HepG2 (cell line): ENCODE measurements around the gene TRPV4.

Experiments
- NBN ChIP-seq: fragments of 450-650 bp; conservative IDR thresholded peaks from 2 replicates; pipeline ENCODE4 v1.6.1; 2017
- NFYC ChIP-seq: IDR thresholded peaks from 2 replicates; pipeline ENCODE4 v1.6.1; 2016; ENCODE audit warnings: missing genetic modification reagents, missing compliant biosample characterization
- ZFP36 ChIP-seq: fragments of 150-350 bp; IDR thresholded peaks from 2 replicates; pipeline ENCODE4 v1.6.1; 2018; ENCODE audit warnings: borderline replicate concordance, low read length, low read depth; ENCODE audit not compliant: partially characterized antibody
- ZNF17 ChIP-seq: sonication (generic); formaldehyde crosslinking; IDR thresholded peaks from 2 replicates; pipeline ENCODE4 v1.5.0; 2020; ENCODE audit warnings: mild to moderate bottlenecking, missing genetic modification reagents
- ZNF530 ChIP-seq: sonication (generic); formaldehyde crosslinking; IDR thresholded peaks from 2 replicates; pipeline ENCODE4 v1.5.0; 2020; ENCODE audit warnings: low read depth, mild to moderate bottlenecking, missing genetic modification reagents
- ZNF781 ChIP-seq: sonication (generic); formaldehyde crosslinking; IDR thresholded peaks from 2 replicates; pipeline ENCODE4 v1.5.1; 2020; ENCODE audit warnings: borderline replicate concordance, mild to moderate bottlenecking, missing genetic modification reagents; ENCODE audit errors: not compliant biosample characterization
- ZZZ3 ChIP-seq: sonication (generic); formaldehyde crosslinking; IDR thresholded peaks from 2 replicates; pipeline ENCODE4 v1.4.0; 2020; ENCODE audit warnings: missing genetic modification reagents, mild to moderate bottlenecking, borderline replicate concordance
- TF ChIP-seq, protein P1 (sequence below): sonication (generic); formaldehyde crosslinking; IDR thresholded peaks from 2 replicates; pipeline ENCODE4 v1.4.0; 2020; ENCODE audit warnings: mild to moderate bottlenecking, missing genetic modification reagents, borderline replicate concordance
- TF ChIP-seq, protein P2 (sequence below): sonication (generic); formaldehyde crosslinking; IDR thresholded peaks from 2 replicates; pipeline ENCODE4 v1.5.0; 2020; ENCODE audit warnings: mild to moderate bottlenecking, missing genetic modification reagents, moderate library complexity

DNA sequence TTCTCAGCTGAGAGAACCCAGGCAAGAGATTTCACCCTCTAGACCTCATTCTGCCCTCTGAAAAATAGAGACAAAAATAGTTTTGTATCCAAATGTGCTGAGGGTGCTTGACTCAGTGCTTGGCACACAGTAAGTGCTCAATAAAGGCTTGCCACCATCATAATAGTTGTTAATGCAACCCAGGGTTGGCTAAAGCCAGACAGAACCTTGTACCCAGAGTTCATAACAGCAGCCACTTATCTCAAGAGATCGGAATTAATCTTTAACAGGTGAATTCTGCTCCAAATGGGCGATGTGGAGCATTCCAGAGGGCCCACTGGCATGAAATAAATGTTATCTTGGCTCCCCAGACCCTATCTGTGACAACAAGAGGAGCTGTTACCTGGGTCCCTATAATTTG is 2.9 kb downstream of the TRPV4 start:
- TF ChIP-seq, protein P1, sequence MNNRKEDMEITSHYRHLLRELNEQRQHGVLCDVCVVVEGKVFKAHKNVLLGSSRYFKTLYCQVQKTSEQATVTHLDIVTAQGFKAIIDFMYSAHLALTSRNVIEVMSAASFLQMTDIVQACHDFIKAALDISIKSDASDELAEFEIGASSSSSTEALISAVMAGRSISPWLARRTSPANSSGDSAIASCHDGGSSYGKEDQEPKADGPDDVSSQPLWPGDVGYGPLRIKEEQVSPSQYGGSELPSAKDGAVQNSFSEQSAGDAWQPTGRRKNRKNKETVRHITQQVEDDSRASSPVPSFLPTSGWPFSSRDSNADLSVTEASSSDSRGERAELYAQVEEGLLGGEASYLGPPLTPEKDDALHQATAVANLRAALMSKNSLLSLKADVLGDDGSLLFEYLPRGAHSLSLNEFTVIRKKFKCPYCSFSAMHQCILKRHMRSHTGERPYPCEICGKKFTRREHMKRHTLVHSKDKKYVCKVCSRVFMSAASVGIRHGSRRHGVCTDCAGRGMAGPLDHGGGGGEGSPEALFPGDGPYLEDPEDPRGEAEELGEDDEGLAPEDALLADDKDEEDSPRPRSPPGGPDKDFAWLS = no peak
- TF ChIP-seq ZNF17 (CRISPR knock-in tag) (no peak), NBN (no peak), ZNF781 (CRISPR knock-in tag) (no peak), NFYC (CRISPR knock-in tag) (no peak), ZFP36 (no peak), ZNF530 (CRISPR knock-in tag) (no peak), ZZZ3 (CRISPR knock-in tag) (no peak)
- TF ChIP-seq, protein P2, sequence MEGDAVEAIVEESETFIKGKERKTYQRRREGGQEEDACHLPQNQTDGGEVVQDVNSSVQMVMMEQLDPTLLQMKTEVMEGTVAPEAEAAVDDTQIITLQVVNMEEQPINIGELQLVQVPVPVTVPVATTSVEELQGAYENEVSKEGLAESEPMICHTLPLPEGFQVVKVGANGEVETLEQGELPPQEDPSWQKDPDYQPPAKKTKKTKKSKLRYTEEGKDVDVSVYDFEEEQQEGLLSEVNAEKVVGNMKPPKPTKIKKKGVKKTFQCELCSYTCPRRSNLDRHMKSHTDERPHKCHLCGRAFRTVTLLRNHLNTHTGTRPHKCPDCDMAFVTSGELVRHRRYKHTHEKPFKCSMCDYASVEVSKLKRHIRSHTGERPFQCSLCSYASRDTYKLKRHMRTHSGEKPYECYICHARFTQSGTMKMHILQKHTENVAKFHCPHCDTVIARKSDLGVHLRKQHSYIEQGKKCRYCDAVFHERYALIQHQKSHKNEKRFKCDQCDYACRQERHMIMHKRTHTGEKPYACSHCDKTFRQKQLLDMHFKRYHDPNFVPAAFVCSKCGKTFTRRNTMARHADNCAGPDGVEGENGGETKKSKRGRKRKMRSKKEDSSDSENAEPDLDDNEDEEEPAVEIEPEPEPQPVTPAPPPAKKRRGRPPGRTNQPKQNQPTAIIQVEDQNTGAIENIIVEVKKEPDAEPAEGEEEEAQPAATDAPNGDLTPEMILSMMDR (CRISPR knock-in tag) = no peak
